ENCODE data around the gene TCTA.

Gene TCTA

DNA sequence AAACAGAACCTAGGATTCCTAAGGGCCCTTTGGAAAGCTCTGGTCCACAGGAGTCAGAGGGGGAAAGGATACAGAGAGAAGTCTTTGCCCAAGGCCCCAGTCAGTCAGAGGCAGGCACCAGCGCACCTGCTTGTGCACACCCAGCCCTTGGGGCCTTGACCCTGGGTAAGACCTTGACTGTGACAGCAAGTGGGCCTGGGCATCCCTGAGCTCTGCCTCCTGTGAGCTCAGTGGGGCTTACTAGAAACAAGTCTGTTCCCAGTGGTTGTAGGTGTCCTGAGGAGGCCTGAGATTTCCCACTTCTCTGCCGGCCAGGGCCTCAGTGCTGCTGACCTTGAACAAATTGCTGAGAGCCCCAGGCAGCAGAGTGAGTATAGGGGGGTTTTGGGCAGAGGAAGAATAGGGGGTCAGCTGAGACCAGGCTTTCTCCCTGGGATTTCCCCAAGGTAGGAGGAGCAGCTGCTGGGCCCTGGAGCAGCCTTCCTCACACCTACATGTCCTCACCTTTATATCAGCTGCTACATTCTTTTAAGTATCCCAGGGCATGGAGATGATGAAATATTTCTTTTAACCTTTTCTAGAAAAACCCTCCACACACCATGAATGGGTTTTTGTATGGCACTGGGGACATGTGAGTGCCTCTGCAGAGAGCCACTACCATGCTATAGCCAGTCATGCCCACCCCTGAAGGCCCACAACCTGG is 48.1 kb downstream of the TCTA start:
- TF ChIP-seq, protein P1, sequence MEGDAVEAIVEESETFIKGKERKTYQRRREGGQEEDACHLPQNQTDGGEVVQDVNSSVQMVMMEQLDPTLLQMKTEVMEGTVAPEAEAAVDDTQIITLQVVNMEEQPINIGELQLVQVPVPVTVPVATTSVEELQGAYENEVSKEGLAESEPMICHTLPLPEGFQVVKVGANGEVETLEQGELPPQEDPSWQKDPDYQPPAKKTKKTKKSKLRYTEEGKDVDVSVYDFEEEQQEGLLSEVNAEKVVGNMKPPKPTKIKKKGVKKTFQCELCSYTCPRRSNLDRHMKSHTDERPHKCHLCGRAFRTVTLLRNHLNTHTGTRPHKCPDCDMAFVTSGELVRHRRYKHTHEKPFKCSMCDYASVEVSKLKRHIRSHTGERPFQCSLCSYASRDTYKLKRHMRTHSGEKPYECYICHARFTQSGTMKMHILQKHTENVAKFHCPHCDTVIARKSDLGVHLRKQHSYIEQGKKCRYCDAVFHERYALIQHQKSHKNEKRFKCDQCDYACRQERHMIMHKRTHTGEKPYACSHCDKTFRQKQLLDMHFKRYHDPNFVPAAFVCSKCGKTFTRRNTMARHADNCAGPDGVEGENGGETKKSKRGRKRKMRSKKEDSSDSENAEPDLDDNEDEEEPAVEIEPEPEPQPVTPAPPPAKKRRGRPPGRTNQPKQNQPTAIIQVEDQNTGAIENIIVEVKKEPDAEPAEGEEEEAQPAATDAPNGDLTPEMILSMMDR (conservative IDR thresholded peaks at IDR 0.05; ENCODE audit: low read depth, low read length) = no peak
- DNase-seq (ENCODE audit: low read depth) = no peak
- no peak overlapping the region for H3K4me3 ChIP-seq (ENCODE audit: low read depth, low read length)

DNA sequence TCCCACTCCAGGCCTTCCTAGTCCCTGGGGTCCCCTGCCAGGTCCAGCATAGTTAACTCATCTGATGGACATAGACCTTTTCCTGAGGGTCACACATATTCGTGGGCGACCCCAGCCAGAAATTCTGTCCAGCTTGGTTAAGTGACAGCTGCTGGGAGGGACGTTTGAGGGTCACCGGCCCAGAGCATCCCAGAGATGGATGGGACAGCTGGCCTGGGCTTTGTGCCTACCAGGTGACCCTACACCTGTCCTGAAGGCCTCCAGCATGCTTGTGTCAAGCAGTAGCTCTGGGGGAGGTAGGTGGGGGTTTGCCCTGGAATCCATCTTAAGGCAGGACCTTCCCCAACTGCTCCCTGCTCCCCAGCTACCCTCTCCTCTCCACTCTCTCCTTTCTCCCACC is 48.7 kb downstream of the TCTA start:
- TF ChIP-seq, protein P1 (conservative IDR thresholded peaks at IDR 0.05; ENCODE audit: low read depth, low read length) = no peak
- DNase-seq (ENCODE audit: low read depth) = no peak
- H3K4me3 ChIP-seq (ENCODE audit: low read depth, low read length) = no peak overlapping the region

DNA sequence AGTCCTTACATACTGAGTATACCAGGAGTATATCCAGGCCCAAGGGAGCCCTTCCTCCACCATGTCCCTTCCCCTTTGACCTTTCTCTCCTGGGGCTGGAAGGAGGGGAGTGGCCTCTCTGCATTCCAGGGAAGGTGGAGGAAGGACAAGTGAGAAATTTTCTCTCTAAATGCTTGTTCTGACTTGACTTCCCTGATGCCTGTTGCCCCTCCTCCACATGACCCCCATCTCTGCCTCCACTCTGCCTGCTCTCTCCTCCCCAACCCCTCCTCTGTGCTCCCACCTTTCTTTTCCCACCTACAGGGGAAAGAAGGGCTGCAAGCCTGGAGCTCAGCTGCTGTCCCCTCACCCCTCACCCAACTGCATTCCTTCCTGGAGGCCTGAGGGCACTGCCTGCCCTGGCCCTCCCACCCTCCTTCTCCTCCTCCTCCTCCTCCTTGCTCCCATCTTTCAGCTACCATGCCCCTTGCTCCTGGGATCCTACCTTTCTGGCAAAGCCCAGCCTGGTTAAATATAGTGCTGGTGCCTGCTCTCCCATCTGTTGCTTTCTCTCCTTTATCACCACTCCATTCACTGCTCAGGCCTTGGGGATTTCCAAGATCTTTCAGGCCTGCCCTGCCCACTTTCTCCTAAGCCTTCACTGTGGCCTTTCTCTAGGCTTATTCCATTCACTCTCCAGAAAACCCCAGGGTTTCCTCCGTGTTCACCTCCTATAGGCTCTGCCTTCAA is 49.4 kb downstream of the TCTA start:
- no peak overlapping the region for H3K4me3 ChIP-seq (ENCODE audit: low read depth, low read length)
- peak; percentile 63 for DNase-seq (ENCODE audit: low read depth)
- TF ChIP-seq, protein P1 (conservative IDR thresholded peaks at IDR 0.05; ENCODE audit: low read depth, low read length) = no peak

- DNase-seq (ENCODE audit: low read depth) = no peak
- TF ChIP-seq, protein P1 (conservative IDR thresholded peaks at IDR 0.05; ENCODE audit: low read depth, low read length) = no peak
- no peak overlapping the region for H3K4me3 ChIP-seq (ENCODE audit: low read depth, low read length)
These were observed 50.0 kb downstream of the TCTA start for GRCh38 chr3:49462222-49462621.

GRCh38 chr3:49465270-49466034 is 53.2 kb downstream of the TCTA start:
- DNase-seq (ENCODE audit: low read depth) = no peak
- TF ChIP-seq, protein P1 (conservative IDR thresholded peaks at IDR 0.05; ENCODE audit: low read depth, low read length) = no peak
- no peak overlapping the region for H3K4me3 ChIP-seq (ENCODE audit: low read depth, low read length)

Data from choroid plexus epithelial cell (primary cell).